ENCODE measurements around the gene MRPL24.
A peak's percentile ranks its signal among the peaks of the same experiment; 100 is the strongest.

The MRPL24 gene

DNA sequence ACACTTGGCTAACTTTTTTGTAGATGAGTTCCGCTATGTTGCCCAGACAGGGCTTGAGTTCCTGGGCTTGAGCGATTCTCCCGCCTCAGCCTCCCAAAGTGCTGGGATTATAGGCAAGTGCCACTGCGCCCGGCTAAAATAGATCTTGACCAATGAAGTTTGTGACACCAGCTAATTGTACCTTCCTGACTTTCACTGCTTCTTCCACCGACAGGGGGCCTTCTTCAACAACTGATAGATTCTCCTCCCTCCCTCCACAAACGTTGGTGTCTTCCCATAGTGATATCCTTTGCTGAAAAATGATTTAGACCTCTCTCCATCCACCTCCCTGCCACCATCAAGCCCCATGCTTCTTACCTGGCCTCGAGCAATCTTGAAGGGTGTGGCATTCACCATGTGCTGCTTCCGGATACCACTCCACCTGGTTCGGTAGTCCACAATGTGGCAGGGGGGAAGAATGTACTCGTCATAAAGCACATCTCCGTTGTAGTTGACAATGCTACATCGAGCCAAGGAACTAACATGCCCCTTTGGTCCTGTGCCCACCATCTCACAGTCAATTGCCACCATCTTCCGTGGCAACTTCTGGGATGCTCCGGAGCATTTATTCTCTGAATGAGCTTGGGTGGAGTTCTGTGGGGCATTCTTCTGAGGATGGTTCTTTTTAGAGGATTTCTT is 14.2 kb downstream of the MRPL24 start:
- no peak for FAIRE-seq
- no peak for TF ChIP-seq POLR2A (IDR thresholded peaks at IDR 0.05; ENCODE audit: low read depth, low read length)
- no peak for DNase-seq (ENCODE audit: insufficient read length, low spot score)

- no peak for FAIRE-seq
- DNase-seq (ENCODE audit: insufficient read length, low spot score) = peak; percentile 73
- no peak for TF ChIP-seq POLR2A (IDR thresholded peaks at IDR 0.05; ENCODE audit: low read depth, low read length)
Observed at GRCh38 chr1:156725683-156726280, 15.1 kb downstream of the MRPL24 start.

GRCh38 chr1:156721535-156721934 is 19.4 kb downstream of the MRPL24 start:
- TF ChIP-seq POLR2A (IDR thresholded peaks at IDR 0.05; ENCODE audit: low read depth, low read length) = no peak
- no peak for FAIRE-seq
- no peak for DNase-seq (ENCODE audit: insufficient read length, low spot score)

DNA sequence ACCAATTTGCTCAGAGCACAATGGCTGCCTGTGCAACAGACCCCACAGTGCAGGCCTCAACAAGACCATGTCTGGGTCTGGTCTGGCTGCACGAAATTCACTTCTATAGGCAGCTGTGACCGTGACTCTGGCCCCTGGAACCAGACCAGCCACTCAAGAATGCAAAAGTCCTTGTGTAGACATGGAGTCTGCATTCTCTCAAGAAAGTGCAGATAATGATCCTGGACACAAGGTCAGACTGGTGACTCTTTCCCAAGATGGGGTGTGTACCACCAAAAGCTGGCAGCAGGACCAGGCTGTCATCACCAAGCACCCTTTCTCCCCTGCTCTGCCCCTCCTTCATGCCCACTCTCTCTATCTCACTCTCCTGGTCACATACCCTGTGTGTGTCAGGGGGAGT is 19.8 kb downstream of the MRPL24 start:
- TF ChIP-seq POLR2A (IDR thresholded peaks at IDR 0.05; ENCODE audit: low read depth, low read length) = no peak
- no peak for FAIRE-seq
- no peak for DNase-seq (ENCODE audit: insufficient read length, low spot score)

DNA sequence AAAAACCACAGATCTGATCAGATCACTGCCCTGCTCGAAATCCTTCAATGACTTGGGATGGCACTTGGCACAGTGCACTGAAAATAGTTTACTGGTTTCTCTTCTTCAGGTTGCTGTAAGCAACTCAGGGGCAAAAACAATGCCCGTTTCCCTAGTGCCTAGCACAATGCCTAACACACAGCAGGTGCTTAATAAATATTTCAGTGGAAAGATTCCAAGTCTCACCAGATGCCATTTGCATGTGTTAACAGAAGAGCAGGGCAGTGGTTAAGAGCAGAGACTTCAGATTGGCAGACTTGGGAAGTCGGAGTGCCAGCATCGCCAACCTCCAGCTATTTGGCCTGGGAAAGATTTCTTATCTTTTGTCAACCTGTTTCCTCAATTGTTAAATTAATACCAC is 23.5 kb downstream of the MRPL24 start:
- DNase-seq (ENCODE audit: insufficient read length, low spot score) = no peak
- no peak for TF ChIP-seq POLR2A (IDR thresholded peaks at IDR 0.05; ENCODE audit: low read depth, low read length)
- no peak for FAIRE-seq

DNA sequence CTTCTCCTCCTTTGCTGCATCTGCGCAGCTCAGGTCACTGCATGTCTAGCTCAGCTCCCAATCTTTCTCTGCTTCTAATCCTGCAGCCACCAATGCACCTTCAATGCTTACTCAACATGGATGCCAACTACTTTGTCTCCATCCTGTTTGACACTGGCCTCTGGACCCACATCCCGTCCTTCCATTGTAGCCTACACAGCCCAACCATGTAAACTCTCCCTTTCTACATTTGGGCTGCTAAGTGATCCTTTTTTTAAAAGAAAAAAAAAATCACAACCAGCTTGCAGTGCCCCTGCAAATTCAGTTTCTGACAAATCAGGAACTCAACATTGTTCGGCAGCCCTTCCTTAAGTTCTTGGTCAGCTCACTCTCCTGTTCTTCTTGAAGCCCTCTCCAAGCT is 26.1 kb downstream of the MRPL24 start:
- DNase-seq (ENCODE audit: insufficient read length, low spot score) (no peak), FAIRE-seq (no peak)
- TF ChIP-seq POLR2A (IDR thresholded peaks at IDR 0.05; ENCODE audit: low read depth, low read length) = no peak

- DNase-seq (ENCODE audit: insufficient read length, low spot score) (no peak), FAIRE-seq (no peak)
- no peak for TF ChIP-seq POLR2A (IDR thresholded peaks at IDR 0.05; ENCODE audit: low read depth, low read length)
Observed at GRCh38 chr1:156712626-156713025, 28.3 kb downstream of the MRPL24 start.

- no peak for FAIRE-seq
- TF ChIP-seq POLR2A (IDR thresholded peaks at IDR 0.05; ENCODE audit: low read depth, low read length) = no peak
- DNase-seq (ENCODE audit: insufficient read length, low spot score) = no peak
Observed at GRCh38 chr1:156711011-156711817, 29.7 kb downstream of the MRPL24 start.

- TF ChIP-seq POLR2A (IDR thresholded peaks at IDR 0.05; ENCODE audit: low read depth, low read length) = 0 out of 2 replicates have a peak, but pooled peaks have one; percentile 5
- peak; percentile 64 for FAIRE-seq
- peak; percentile 80 for DNase-seq (ENCODE audit: insufficient read length, low spot score)
Observed at GRCh38 chr1:156709757-156710489, 31.0 kb downstream of the MRPL24 start.

- DNase-seq (ENCODE audit: insufficient read length, low spot score) (no peak), FAIRE-seq (no peak)
- TF ChIP-seq POLR2A (IDR thresholded peaks at IDR 0.05; ENCODE audit: low read depth, low read length) = no peak
Observed at GRCh38 chr1:156709031-156709430, 31.9 kb downstream of the MRPL24 start.

DNA sequence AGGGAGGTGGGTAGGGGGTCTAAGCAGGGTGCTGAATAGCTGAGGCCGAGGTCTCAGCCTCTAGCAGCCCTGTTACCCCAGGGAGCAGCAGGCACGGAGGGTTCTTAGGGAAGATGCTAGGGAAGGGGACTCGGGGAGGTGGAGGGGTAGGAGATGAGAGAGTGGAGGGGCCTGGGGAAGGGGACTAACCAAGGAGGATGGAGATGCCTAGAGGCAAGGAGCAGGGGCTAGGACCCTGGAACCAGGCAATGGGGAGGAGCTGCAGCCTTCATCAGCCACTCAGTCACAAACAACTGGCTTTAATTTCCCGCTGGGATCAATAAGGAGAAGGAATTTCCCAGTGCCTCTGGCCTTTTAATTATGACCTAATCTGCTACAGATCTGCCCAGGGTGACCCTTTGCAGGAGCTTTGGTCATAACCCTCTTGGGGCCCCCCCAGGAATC is 32.6 kb downstream of the MRPL24 start:
- no peak for DNase-seq (ENCODE audit: insufficient read length, low spot score)
- no peak for FAIRE-seq

GRCh38 chr1:156707417-156708217 is 33.3 kb downstream of the MRPL24 start:
- TF ChIP-seq POLR2A (IDR thresholded peaks at IDR 0.05; ENCODE audit: low read depth, low read length) = no peak
- DNase-seq (ENCODE audit: insufficient read length, low spot score) (no peak), FAIRE-seq (no peak)

More for the DNA sequence above, 32.6 kb downstream of the MRPL24 start:
- no peak for TF ChIP-seq POLR2A (IDR thresholded peaks at IDR 0.05; ENCODE audit: low read depth, low read length)
